GM23248 (cell line): ENCODE data around the gene CDYL.

ENCODE experiments used
- EZH2 ChIP-seq: fragments of 200-600 bp; sonication (generic); IDR thresholded peaks from 2 replicates; pipeline ENCODE4 v1.6.1; 2018; ENCODE audit warnings: antibody characterized with exemption, mild to moderate bottlenecking; ENCODE audit not compliant: insufficient read depth, poor library complexity, severe bottlenecking
- EZH2phosphoT487 ChIP-seq: fragments of 200-600 bp; sonication (generic); IDR thresholded peaks from 2 replicates; pipeline ENCODE4 v1.6.1; 2018; ENCODE audit warnings: antibody characterized with exemption, moderate library complexity, mild to moderate bottlenecking, low read depth; ENCODE audit not compliant: insufficient read depth

DNA sequence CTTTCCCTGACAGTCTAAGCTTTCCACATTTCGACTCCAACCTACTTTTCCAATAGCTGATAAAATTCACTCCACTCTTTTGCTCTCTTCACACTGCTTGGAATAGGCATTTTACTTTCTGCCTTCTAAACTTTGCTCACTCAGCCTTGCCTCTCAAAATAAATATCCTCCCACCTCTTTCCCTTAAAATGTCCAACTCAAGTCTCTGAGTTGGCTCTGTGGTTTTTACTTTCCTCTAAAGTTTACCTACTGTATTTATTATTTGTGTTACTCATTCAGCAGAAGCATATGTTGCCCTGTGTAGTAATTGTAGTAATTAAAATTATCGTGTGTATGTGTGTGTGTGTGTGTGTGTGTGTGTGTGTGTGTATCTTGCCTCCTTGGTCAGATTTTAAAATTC lies 20.0 kb upstream of the CDYL start:
- TF ChIP-seq EZH2 (no peak), EZH2phosphoT487 (no peak)
